Measurements from ENCODE around the gene CCNI. TPM values are rescaled to one million over a fixed set of nuclear protein-coding genes. Genes with fewer than 3 reads are reported as not detected.
"Not testable (repeated sequence)": the region's sequence is repeated elsewhere in the genome, so short reads cannot be mapped to it uniquely, and the experiment has no call there.

Gene CCNI
- total RNA-seq, 1 experiment from 2014 or later, result 155 TPM

DNA sequence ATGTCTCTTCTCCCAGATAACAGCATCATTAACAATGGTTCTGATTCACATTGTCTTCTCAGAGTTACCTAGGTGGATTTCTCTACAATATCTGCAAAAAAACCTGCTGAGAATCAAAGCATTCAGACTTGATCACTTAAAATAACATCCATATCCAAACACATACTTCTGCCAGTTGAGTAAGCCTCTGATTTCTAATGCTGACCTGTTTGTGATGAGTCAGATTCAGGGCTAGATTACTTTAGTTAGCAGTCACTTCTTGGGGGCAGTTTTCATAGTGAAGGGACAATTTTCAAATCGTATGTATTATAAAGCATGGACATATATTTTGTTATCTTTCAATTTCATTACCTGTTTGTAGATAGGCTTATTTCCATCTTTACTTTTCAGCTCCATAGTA is 35.5 kb downstream of the CCNI start:
- TF ChIP-seq EZH2 (IDR thresholded peaks at IDR 0.05; ENCODE audit: low read depth), result no peak
- TF ChIP-seq, protein P1, sequence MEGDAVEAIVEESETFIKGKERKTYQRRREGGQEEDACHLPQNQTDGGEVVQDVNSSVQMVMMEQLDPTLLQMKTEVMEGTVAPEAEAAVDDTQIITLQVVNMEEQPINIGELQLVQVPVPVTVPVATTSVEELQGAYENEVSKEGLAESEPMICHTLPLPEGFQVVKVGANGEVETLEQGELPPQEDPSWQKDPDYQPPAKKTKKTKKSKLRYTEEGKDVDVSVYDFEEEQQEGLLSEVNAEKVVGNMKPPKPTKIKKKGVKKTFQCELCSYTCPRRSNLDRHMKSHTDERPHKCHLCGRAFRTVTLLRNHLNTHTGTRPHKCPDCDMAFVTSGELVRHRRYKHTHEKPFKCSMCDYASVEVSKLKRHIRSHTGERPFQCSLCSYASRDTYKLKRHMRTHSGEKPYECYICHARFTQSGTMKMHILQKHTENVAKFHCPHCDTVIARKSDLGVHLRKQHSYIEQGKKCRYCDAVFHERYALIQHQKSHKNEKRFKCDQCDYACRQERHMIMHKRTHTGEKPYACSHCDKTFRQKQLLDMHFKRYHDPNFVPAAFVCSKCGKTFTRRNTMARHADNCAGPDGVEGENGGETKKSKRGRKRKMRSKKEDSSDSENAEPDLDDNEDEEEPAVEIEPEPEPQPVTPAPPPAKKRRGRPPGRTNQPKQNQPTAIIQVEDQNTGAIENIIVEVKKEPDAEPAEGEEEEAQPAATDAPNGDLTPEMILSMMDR (conservative IDR thresholded peaks at IDR 0.05), result no peak
- Histone ChIP-seq H3K9me2 (ENCODE audit: insufficient read depth) (no peaks in the 10 kb centered on the region), H3K36me3 (ENCODE audit: low read depth) (no peaks in the 10 kb centered on the region), H3K4me2 (no peak overlapping the region), H3F3A (ENCODE audit: insufficient read depth, low read depth) (no peaks in the 10 kb centered on the region), H3K79me2 (ENCODE audit: low read depth) (no peaks in the 10 kb centered on the region), H4K20me1 (ENCODE audit: insufficient read depth) (no peaks in the 10 kb centered on the region), H3K4me3 (no peak overlapping the region), H3K4me1 (replicated peaks; ENCODE audit: insufficient read depth) (no peaks in the 10 kb centered on the region), H2AFZ (no peak overlapping the region), H3K27ac (no peak overlapping the region), H3K27me3 (ENCODE audit: insufficient read depth, low read depth) (no peaks in the 10 kb centered on the region), H3K9me3 (ENCODE audit: insufficient read depth, low read depth) (no peaks in the 10 kb centered on the region)
- no peak for DNase-seq
- ChIA-PET POLR2A (ENCODE audit: unreplicated experiment) (no interaction called here), CTCF (no interaction called here)
- no TSS peak for BruUV-seq (replicated peaks)
- intact Hi-C loops (cut with micrococcal nuclease; ENCODE audit: unreplicated experiment), result loop anchor here (5.0 kb wide), 2 partner anchors 88 to 283 kb away; no protein-coding TSS in a partner anchor

DNA sequence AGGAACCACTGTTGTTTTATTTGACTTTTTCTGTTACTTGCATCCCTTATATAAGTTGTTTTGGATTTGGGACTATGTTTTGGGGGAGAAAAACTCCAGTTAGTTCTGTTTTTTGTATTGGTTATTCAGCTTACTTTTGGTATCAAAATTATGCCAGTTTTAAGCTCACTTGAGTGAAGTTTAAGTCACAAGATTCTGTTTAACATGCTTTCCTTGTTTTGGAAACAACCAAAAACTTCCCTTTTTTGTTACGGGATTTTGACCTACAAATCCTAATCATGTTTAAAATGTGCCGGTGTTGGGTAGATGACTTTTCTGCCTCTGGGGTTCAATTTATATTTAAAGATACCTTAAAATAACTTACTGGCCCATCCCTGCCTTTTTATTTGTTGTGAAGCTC is 36.0 kb downstream of the CCNI start:
- ChIA-PET CTCF (no interaction called here), POLR2A (ENCODE audit: unreplicated experiment) (no interaction called here)
- no peaks in the 10 kb centered on the region for H3K9me3 ChIP-seq (ENCODE audit: insufficient read depth, low read depth)
- DNase-seq, result no peak
- H3K4me1 ChIP-seq (replicated peaks; ENCODE audit: insufficient read depth), result no peaks in the 10 kb centered on the region
- no peaks in the 10 kb centered on the region for H3K27me3 ChIP-seq (ENCODE audit: insufficient read depth, low read depth)
- H3K79me2 ChIP-seq (ENCODE audit: low read depth), result no peaks in the 10 kb centered on the region
- H3K4me3 ChIP-seq, result no peak overlapping the region
- no peak overlapping the region for H3K27ac ChIP-seq
- H3K36me3 ChIP-seq (ENCODE audit: low read depth), result no peaks in the 10 kb centered on the region
- BruUV-seq (replicated peaks), result no TSS peak
- H4K20me1 ChIP-seq (ENCODE audit: insufficient read depth), result no peaks in the 10 kb centered on the region
- H3K9me2 ChIP-seq (ENCODE audit: insufficient read depth), result no peaks in the 10 kb centered on the region
- TF ChIP-seq, protein P1 (conservative IDR thresholded peaks at IDR 0.05), result no peak
- no peak for TF ChIP-seq EZH2 (IDR thresholded peaks at IDR 0.05; ENCODE audit: low read depth)
- H3K4me2 ChIP-seq, result no peak overlapping the region
- no peak overlapping the region for H2AFZ ChIP-seq
- H3F3A ChIP-seq (ENCODE audit: insufficient read depth, low read depth), result no peaks in the 10 kb centered on the region
- intact Hi-C loops (cut with micrococcal nuclease; ENCODE audit: unreplicated experiment), result loop anchor here (5.0 kb wide), 2 partner anchors 87 to 282 kb away; no protein-coding TSS in a partner anchor

DNA sequence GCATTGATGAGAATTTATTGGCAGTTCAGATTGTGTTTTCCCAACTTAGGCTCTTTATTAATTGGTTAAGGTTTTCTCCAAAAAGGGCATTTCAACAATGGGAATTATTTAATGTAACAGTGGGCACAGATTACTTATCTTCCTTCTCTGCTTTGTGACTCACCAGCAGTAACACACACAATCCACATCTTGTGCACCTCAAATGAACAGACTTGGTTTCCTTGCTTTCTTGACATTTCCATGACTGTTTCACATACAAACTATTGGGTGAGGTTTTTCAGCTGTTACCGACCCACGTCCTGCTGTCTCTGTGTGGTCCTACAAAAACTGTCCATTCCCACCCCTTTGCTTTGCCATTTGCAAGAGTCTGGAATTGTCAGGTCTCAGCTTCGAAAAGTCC is 38.1 kb downstream of the CCNI start:
- H3K9me3 ChIP-seq (ENCODE audit: insufficient read depth, low read depth), result no peaks in the 10 kb centered on the region
- intact Hi-C loops (cut with micrococcal nuclease; ENCODE audit: unreplicated experiment), result no loop called here
- TF ChIP-seq, protein P1 (conservative IDR thresholded peaks at IDR 0.05), result no peak
- TF ChIP-seq EZH2 (IDR thresholded peaks at IDR 0.05; ENCODE audit: low read depth), result no peak
- no peaks in the 10 kb centered on the region for H4K20me1 ChIP-seq (ENCODE audit: insufficient read depth)
- no peak overlapping the region for H3K27ac ChIP-seq
- DNase-seq, result no peak
- H3F3A ChIP-seq (ENCODE audit: insufficient read depth, low read depth), result no peaks in the 10 kb centered on the region
- no peak overlapping the region for H3K4me2 ChIP-seq
- H3K9me2 ChIP-seq (ENCODE audit: insufficient read depth), result no peaks in the 10 kb centered on the region
- no peaks in the 10 kb centered on the region for H3K79me2 ChIP-seq (ENCODE audit: low read depth)
- ChIA-PET CTCF (no interaction called here), POLR2A (ENCODE audit: unreplicated experiment) (no interaction called here)
- H3K36me3 ChIP-seq (ENCODE audit: low read depth), result no peaks in the 10 kb centered on the region
- no peak overlapping the region for H2AFZ ChIP-seq
- no TSS peak for BruUV-seq (replicated peaks)
- no peaks in the 10 kb centered on the region for H3K4me1 ChIP-seq (replicated peaks; ENCODE audit: insufficient read depth)
- H3K4me3 ChIP-seq, result no peak overlapping the region
- H3K27me3 ChIP-seq (ENCODE audit: insufficient read depth, low read depth), result no peaks in the 10 kb centered on the region

DNA sequence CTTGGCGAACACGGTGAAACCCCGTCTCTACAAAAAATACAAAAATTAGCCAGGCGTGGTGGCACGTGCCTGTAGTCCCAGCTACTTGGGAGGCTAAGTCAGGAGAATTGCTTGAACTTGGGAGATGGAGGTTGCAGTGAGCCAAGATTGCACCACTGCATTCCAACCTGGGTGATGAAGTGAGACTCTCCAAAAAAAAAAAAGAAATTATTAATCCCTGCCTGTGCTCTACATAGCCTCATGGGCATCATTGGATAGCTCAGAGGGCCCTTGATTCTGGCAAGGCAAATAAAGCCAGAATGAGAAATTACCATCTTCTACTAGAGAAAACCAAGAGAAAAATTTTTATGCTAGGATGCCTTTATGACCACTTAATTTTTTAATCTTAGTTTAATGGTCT is 38.6 kb downstream of the CCNI start:
- H2AFZ ChIP-seq; intact Hi-C loops (cut with micrococcal nuclease; ENCODE audit: unreplicated experiment); H4K20me1 ChIP-seq (ENCODE audit: insufficient read depth); H3K27me3 ChIP-seq (ENCODE audit: insufficient read depth, low read depth); H3K9me2 ChIP-seq (ENCODE audit: insufficient read depth); H3K4me3 ChIP-seq; H3K9me3 ChIP-seq (ENCODE audit: insufficient read depth, low read depth); DNase-seq; BruUV-seq (replicated peaks); H3K4me2 ChIP-seq; CTCF ChIA-PET; POLR2A ChIA-PET (ENCODE audit: unreplicated experiment); H3K27ac ChIP-seq; H3F3A ChIP-seq (ENCODE audit: insufficient read depth, low read depth); H3K36me3 ChIP-seq (ENCODE audit: low read depth); H3K79me2 ChIP-seq (ENCODE audit: low read depth); H3K4me1 ChIP-seq (replicated peaks; ENCODE audit: insufficient read depth): not testable (repeated sequence)
